Endothelial cell of umbilical vein (primary cell): ENCODE measurements around the gene POLE4. TPM values are rescaled to one million over a fixed set of nuclear protein-coding genes. Genes with fewer than 3 reads are reported as not detected.
A peak's percentile ranks its signal among the peaks of the same experiment; 100 is the strongest.

Experiments
- BruUV-seq: library from RNA; stranded (reverse); fragments of 400-500 nt; replicated peaks from 2 replicates; lab custom pipeline; 2021; lab: Mats Ljungman, UMichigan
- CTCF ChIA-PET: fragments of 300-600, 350-600 bp; sonication (Branson Sonifier 250); formaldehyde crosslinking; loops from one replicate; lab custom pipeline; 2021; ENCODE audit warnings: antibody characterized with exemption, inconsistent platforms; lab: Charles Lee
- POLR2A ChIA-PET: fragments of 300-600, 350-600 bp; sonication (Branson Sonifier 250); formaldehyde crosslinking; loops from one replicate; lab custom pipeline; 2021; ENCODE audit warnings: antibody characterized with exemption, inconsistent platforms; lab: Charles Lee
- DNase-seq: peaks from one replicate; pipeline ENCODE4 v3.0.0-alpha.2; 2011; ENCODE audit warnings: low read depth, low spot score
- FAIRE-seq: peaks from 2 replicates; lab custom pipeline; 2011; peaks lifted over from hg19 to GRCh38; lab: Jason Lieb, UNC
- H2AFZ ChIP-seq: 2 replicates; pipeline ENCODE4 v1.6.0; 2012; ENCODE audit warnings: low read depth, low read length, control low read depth, inconsistent platforms
- H3K27ac ChIP-seq: 2 replicates; pipeline ENCODE4 v1.5.1; 2011; ENCODE audit warnings: low read depth, mild to moderate bottlenecking, control low read depth, low read length, moderate library complexity; ENCODE audit not compliant: insufficient read depth
- H3K27me3 ChIP-seq, 2 experiments: 2 replicates each; pipeline versions ENCODE4 v1.6.0 to v1.6.1; 2011; ENCODE audit warnings: low read length in 2 of 2, mixed read lengths in 1 of 2; ENCODE audit not compliant: control insufficient read depth in 2 of 2, insufficient read depth in 2 of 2
- H3K36me3 ChIP-seq, 2 experiments: 2 replicates in 1 of 2; 3 replicates in 1 of 2; pipeline ENCODE4 v1.5.1; 2011; ENCODE audit warnings: low read length in 2 of 2, mild to moderate bottlenecking in 1 of 2, moderate library complexity in 1 of 2; ENCODE audit not compliant: control insufficient read depth in 2 of 2, insufficient read depth in 2 of 2; ENCODE audit errors: extremely low read depth in 1 of 2
- H3K4me1 ChIP-seq: 3 replicates; pipeline ENCODE4 v1.5.1; 2011; ENCODE audit warnings: mild to moderate bottlenecking, low read length; ENCODE audit not compliant: control insufficient read depth, insufficient read depth; ENCODE audit errors: extremely low read depth
- H3K4me2 ChIP-seq: 2 replicates; pipeline ENCODE4 v1.6.1; 2011; ENCODE audit warnings: low read length, control low read depth, mixed read lengths; ENCODE audit not compliant: insufficient read depth
- H3K4me3 ChIP-seq, 3 experiments: fragments of 200-600 bp in 1 of 3; sonication (generic), shearing (Covaris generic) in 1 of 3; replicated peaks in 1 of 3; 2 replicates each; pipeline ENCODE4 v1.5.1; 2011 to 2016; ENCODE audit warnings: control low read depth in 3 of 3, low read length in 3 of 3, mild to moderate bottlenecking in 2 of 3, inconsistent platforms in 1 of 3, low read depth in 1 of 3, moderate library complexity in 1 of 3; ENCODE audit not compliant: insufficient read depth in 1 of 3
- H3K79me2 ChIP-seq: 2 replicates; pipeline ENCODE4 v1.6.0; 2012; ENCODE audit warnings: low read length, inconsistent platforms; ENCODE audit not compliant: control insufficient read depth, insufficient read depth
- H3K9ac ChIP-seq: replicated peaks from 2 replicates; pipeline ENCODE3; 2011; ENCODE audit warnings: low read length, control low read depth; ENCODE audit not compliant: insufficient read depth; ENCODE audit errors: extremely low read depth
- H3K9me1 ChIP-seq: replicated peaks from 3 replicates; pipeline ENCODE4 v1.6.0; 2011; ENCODE audit warnings: mild to moderate bottlenecking, low read length; ENCODE audit not compliant: control insufficient read depth, insufficient read depth; ENCODE audit errors: extremely low read depth
- H3K9me3 ChIP-seq: replicated peaks from 2 replicates; pipeline ENCODE4 v1.5.1; 2012; ENCODE audit warnings: low read length, inconsistent platforms; ENCODE audit not compliant: control insufficient read depth, insufficient read depth
- H4K20me1 ChIP-seq: replicated peaks from 2 replicates; pipeline ENCODE3; 2011; ENCODE audit warnings: mild to moderate bottlenecking, low read length; ENCODE audit not compliant: control insufficient read depth, insufficient read depth; ENCODE audit errors: extremely low read depth
- EZH2 ChIP-seq: IDR thresholded peaks from 2 replicates; pipeline ENCODE4 v1.6.1; 2012; ENCODE audit warnings: borderline replicate concordance, low read depth, mild to moderate bottlenecking, moderate library complexity, low read length, inconsistent platforms; ENCODE audit not compliant: severe bottlenecking
- FOS ChIP-seq: IDR thresholded peaks from 2 replicates; pipeline ENCODE4 v1.6.1; 2011; ENCODE audit warnings: mild to moderate bottlenecking, low read length, moderate library complexity, borderline replicate concordance; ENCODE audit not compliant: insufficient read depth
- GATA2 ChIP-seq: IDR thresholded peaks from 2 replicates; pipeline ENCODE4 v1.7.0; 2011; ENCODE audit warnings: low read depth, mild to moderate bottlenecking, moderate library complexity, mixed read lengths, low read length; ENCODE audit not compliant: insufficient read length, insufficient read depth
- JUN ChIP-seq: IDR thresholded peaks from 2 replicates; pipeline ENCODE4 v1.6.1; 2011; ENCODE audit warnings: borderline replicate concordance, low read depth; ENCODE audit not compliant: insufficient read length, insufficient read depth
- MYC ChIP-seq: IDR thresholded peaks from one replicate; pipeline ENCODE4 v1.6.1; 2011; ENCODE audit warnings: mild to moderate bottlenecking, low read depth, low read length
- POLR2A ChIP-seq: IDR thresholded peaks from 2 replicates; pipeline ENCODE4 v1.6.1; 2012; ENCODE audit warnings: low read depth, mild to moderate bottlenecking, control low read depth, low read length
- POLR2AphosphoS5 ChIP-seq: IDR thresholded peaks from 2 replicates; pipeline ENCODE4 v1.6.1; 2012; ENCODE audit warnings: low read depth, mild to moderate bottlenecking, control low read depth, low read length, moderate library complexity; ENCODE audit not compliant: insufficient read depth
- dilution Hi-C: fragments of 300-500 bp; cut with MboI; formaldehyde crosslinking; loops from one replicate; pipeline ENCODE4 v1.15.0; 2019; ENCODE audit warnings: low sequenced_read_pairs; ENCODE audit not compliant: extremely low pct_ligation_motif_present
- intact Hi-C: fragments of 100-400 bp; cut with micrococcal nuclease; formaldehyde crosslinking; loops from one replicate; pipeline ENCODE4 v1.10.0; 2022
- polyA plus RNA-seq, 4 experiments: library from polyadenylated mRNA; depleted of rRNA in 3 of 4; stranded (reverse) in 3 of 4; unstranded in 1 of 4; fragments of >200 nt; gene quantifications; 2 replicates each; pipeline versions ENCODE4 v1.2.1 to v1.2.3, GENCODE V29; 2011 to 2012; ENCODE audit warnings: missing spikeins in 1 of 4
- total RNA-seq: library from RNA; stranded (reverse); gene quantifications from 2 replicates; pipeline ENCODE4 v1.2.3, GENCODE V29; 2021
- TF ChIP-seq, protein P1 (sequence below), 2 donors: IDR thresholded peaks; 1 replicate in 1 of 2; 2 replicates in 1 of 2; pipeline ENCODE4 v1.5.1; 2011; ENCODE audit warnings: low read length in 2 of 2, mild to moderate bottlenecking in 2 of 2, moderate library complexity in 2 of 2, control low read depth in 1 of 2, inconsistent platforms in 1 of 2, low read depth in 1 of 2; ENCODE audit not compliant: insufficient read depth in 1 of 2; ENCODE audit errors: extremely low read depth in 1 of 2
- TF ChIP-seq, protein P2 (sequence below): IDR thresholded peaks from 2 replicates; pipeline ENCODE4 v1.6.1; 2011; ENCODE audit not compliant: insufficient read depth, insufficient read length

POLE4 gene
- total and polyA plus RNA-seq, 2 donors (not counting 3 experiments of a cell fraction or from before 2014, with no cell fraction given) = 21.4 to 42.6 TPM

GRCh38 chr2:74922592-74923227 is 35.7 kb upstream of the POLE4 start:
- no peaks in the 10 kb centered on the region for H3K9me3 ChIP-seq
- no peak overlapping the region for H3K4me2 ChIP-seq
- BruUV-seq = no TSS peak
- no peaks in the 10 kb centered on the region for H4K20me1 ChIP-seq
- H3K9me1 ChIP-seq = no peaks in the 10 kb centered on the region
- no peaks in the 10 kb centered on the region for H3K27me3 ChIP-seq
- H3K27ac ChIP-seq = no peak overlapping the region
- H3K79me2 ChIP-seq = no peaks in the 10 kb centered on the region
- dilution Hi-C loops = no loop called here
- H3K4me1 ChIP-seq = no peaks in the 10 kb centered on the region
- DNase-seq (peak; percentile 22), FAIRE-seq (no peak)
- TF ChIP-seq EZH2 (no peak), MYC (no peak), FOS (no peak), JUN (no peak), GATA2 (no peak), POLR2A (no peak), POLR2AphosphoS5 (no peak)
- TF ChIP-seq, protein P1, sequence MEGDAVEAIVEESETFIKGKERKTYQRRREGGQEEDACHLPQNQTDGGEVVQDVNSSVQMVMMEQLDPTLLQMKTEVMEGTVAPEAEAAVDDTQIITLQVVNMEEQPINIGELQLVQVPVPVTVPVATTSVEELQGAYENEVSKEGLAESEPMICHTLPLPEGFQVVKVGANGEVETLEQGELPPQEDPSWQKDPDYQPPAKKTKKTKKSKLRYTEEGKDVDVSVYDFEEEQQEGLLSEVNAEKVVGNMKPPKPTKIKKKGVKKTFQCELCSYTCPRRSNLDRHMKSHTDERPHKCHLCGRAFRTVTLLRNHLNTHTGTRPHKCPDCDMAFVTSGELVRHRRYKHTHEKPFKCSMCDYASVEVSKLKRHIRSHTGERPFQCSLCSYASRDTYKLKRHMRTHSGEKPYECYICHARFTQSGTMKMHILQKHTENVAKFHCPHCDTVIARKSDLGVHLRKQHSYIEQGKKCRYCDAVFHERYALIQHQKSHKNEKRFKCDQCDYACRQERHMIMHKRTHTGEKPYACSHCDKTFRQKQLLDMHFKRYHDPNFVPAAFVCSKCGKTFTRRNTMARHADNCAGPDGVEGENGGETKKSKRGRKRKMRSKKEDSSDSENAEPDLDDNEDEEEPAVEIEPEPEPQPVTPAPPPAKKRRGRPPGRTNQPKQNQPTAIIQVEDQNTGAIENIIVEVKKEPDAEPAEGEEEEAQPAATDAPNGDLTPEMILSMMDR (IDR thresholded peaks at IDR 0.05; ENCODE audit: extremely low read depth in 1 of 2, insufficient read depth in 1 of 2, low read depth in 1 of 2, low read length in 2 of 2) = no peak
- TF ChIP-seq, protein P2, sequence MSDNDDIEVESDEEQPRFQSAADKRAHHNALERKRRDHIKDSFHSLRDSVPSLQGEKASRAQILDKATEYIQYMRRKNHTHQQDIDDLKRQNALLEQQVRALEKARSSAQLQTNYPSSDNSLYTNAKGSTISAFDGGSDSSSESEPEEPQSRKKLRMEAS = no peak
- no peak overlapping the region for H3K4me3 ChIP-seq
- H2AFZ ChIP-seq = no peak overlapping the region
- intact Hi-C loops = no loop called here
- CTCF ChIA-PET = interaction anchor here (0.7 kb wide), 1 partner anchor 31 kb away, joined by 3 read pairs; no protein-coding TSS in a partner anchor
- H3K36me3 ChIP-seq = no peaks in the 10 kb centered on the region
- POLR2A ChIA-PET = no interaction called here
- no peak overlapping the region for H3K9ac ChIP-seq
